ENCODE data around the gene MRPL20. TPM values are rescaled to one million over a fixed set of nuclear protein-coding genes. Genes with fewer than 3 reads are reported as not detected.

MRPL20 gene
- total RNA-seq, 1 donor from 2014 or later, result 154 TPM

- Mint-ChIP-seq H3K27ac (no peak overlapping the region), H3K36me3 (ENCODE audit: low read depth) (no peaks in the 10 kb centered on the region), H3K27me3 (ENCODE audit: low read depth) (peaks cover 18% of the 10 kb centered on the region), H3K9me3 (no peaks in the 10 kb centered on the region), H3K4me1 (ENCODE audit: low read depth) (peaks cover 6% of the 10 kb centered on the region), H3K4me3 (ENCODE audit: low read depth) (no peak overlapping the region)
- DNase-seq (ENCODE audit: low spot score), result no peak
- intact Hi-C loops (cut with micrococcal nuclease), result no loop called here
These were observed 45.7 kb downstream of the MRPL20 start for GRCh38 chr1:1361233-1361981.

- no peaks in the 10 kb centered on the region for H3K36me3 Mint-ChIP-seq (ENCODE audit: low read depth)
- no peaks in the 10 kb centered on the region for H3K9me3 Mint-ChIP-seq
- no peak overlapping the region for H3K27ac Mint-ChIP-seq
- H3K4me1 Mint-ChIP-seq (ENCODE audit: low read depth), result peaks cover 6% of the 10 kb centered on the region
- H3K27me3 Mint-ChIP-seq (ENCODE audit: low read depth), result peaks cover 18% of the 10 kb centered on the region
- DNase-seq (ENCODE audit: low spot score), result no peak
- intact Hi-C loops (cut with micrococcal nuclease), result no loop called here
- no peak overlapping the region for H3K4me3 Mint-ChIP-seq (ENCODE audit: low read depth)
These were observed 46.5 kb downstream of the MRPL20 start for GRCh38 chr1:1360506-1361169.

- intact Hi-C loops (cut with micrococcal nuclease), result no loop called here
- no peak overlapping the region for H3K27ac Mint-ChIP-seq
- no peak overlapping the region for H3K4me3 Mint-ChIP-seq (ENCODE audit: low read depth)
- peaks cover 6% of the 10 kb centered on the region for H3K4me1 Mint-ChIP-seq (ENCODE audit: low read depth)
- no peaks in the 10 kb centered on the region for H3K36me3 Mint-ChIP-seq (ENCODE audit: low read depth)
- peaks cover 18% of the 10 kb centered on the region for H3K27me3 Mint-ChIP-seq (ENCODE audit: low read depth)
- H3K9me3 Mint-ChIP-seq, result no peaks in the 10 kb centered on the region
- DNase-seq (ENCODE audit: low spot score), result no peak
These were observed 47.2 kb downstream of the MRPL20 start for GRCh38 chr1:1359664-1360468.

- peaks cover 6% of the 10 kb centered on the region for H3K4me1 Mint-ChIP-seq (ENCODE audit: low read depth)
- H3K27ac Mint-ChIP-seq, result no peak overlapping the region
- H3K9me3 Mint-ChIP-seq, result no peaks in the 10 kb centered on the region
- intact Hi-C loops (cut with micrococcal nuclease), result no loop called here
- no peaks in the 10 kb centered on the region for H3K36me3 Mint-ChIP-seq (ENCODE audit: low read depth)
- peaks cover 18% of the 10 kb centered on the region for H3K27me3 Mint-ChIP-seq (ENCODE audit: low read depth)
- no peak overlapping the region for H3K4me3 Mint-ChIP-seq (ENCODE audit: low read depth)
- no peak for DNase-seq (ENCODE audit: low spot score)
These were observed 47.8 kb downstream of the MRPL20 start for GRCh38 chr1:1359308-1359663.

- H3K27ac Mint-ChIP-seq, result no peak within 1 kb of the TSS
- intact Hi-C loops (cut with micrococcal nuclease), result no loop called here
- DNase-seq (ENCODE audit: low spot score), result no peak
- H3K27me3 Mint-ChIP-seq (ENCODE audit: low read depth), result peaks cover 20% of the 10 kb centered on the region
- H3K9me3 Mint-ChIP-seq, result no peaks in the 10 kb centered on the region
- H3K4me3 Mint-ChIP-seq (ENCODE audit: low read depth), result no peak within 1 kb of the TSS
- H3K36me3 Mint-ChIP-seq (ENCODE audit: low read depth), result no peaks in the 10 kb centered on the region
- H3K4me1 Mint-ChIP-seq (ENCODE audit: low read depth), result peaks cover 6% of the 10 kb centered on the region
These were observed 48.4 kb downstream of the MRPL20 start, which contains the start of gene MXRA8 for GRCh38 chr1:1358433-1359271. Gene MXRA8, minus strand, starts transcription at chr1:1358555. Its CDS starts 51 bp downstream, at chr1:1358504.

GRCh38 chr1:1357871-1358432, 49.1 kb downstream of the MRPL20 start:
- intact Hi-C loops (cut with micrococcal nuclease), result no loop called here
- H3K36me3 Mint-ChIP-seq (ENCODE audit: low read depth), result no peaks in the 10 kb centered on the region
- no peak overlapping the region for H3K4me3 Mint-ChIP-seq (ENCODE audit: low read depth)
- no peak for DNase-seq (ENCODE audit: low spot score)
- no peak overlapping the region for H3K27ac Mint-ChIP-seq
- peaks cover 22% of the 10 kb centered on the region for H3K27me3 Mint-ChIP-seq (ENCODE audit: low read depth)
- H3K4me1 Mint-ChIP-seq (ENCODE audit: low read depth), result peaks cover 6% of the 10 kb centered on the region
- no peaks in the 10 kb centered on the region for H3K9me3 Mint-ChIP-seq

GRCh38 chr1:1356796-1357401, 50.2 kb downstream of the MRPL20 start:
- intact Hi-C loops (cut with micrococcal nuclease), result no loop called here
- Mint-ChIP-seq H3K36me3 (ENCODE audit: low read depth) (no peaks in the 10 kb centered on the region), H3K9me3 (no peaks in the 10 kb centered on the region), H3K4me3 (ENCODE audit: low read depth) (no peak overlapping the region), H3K4me1 (ENCODE audit: low read depth) (peaks cover 6% of the 10 kb centered on the region), H3K27me3 (ENCODE audit: low read depth) (peaks cover 29% of the 10 kb centered on the region), H3K27ac (no peak overlapping the region)
- DNase-seq (ENCODE audit: low spot score), result no peak

GRCh38 chr1:1356166-1356795, 50.8 kb downstream of the MRPL20 start:
- DNase-seq (ENCODE audit: low spot score), result no peak
- Mint-ChIP-seq H3K9me3 (no peaks in the 10 kb centered on the region), H3K4me1 (ENCODE audit: low read depth) (peaks cover 6% of the 10 kb centered on the region), H3K27ac (no peak overlapping the region), H3K36me3 (ENCODE audit: low read depth) (no peaks in the 10 kb centered on the region), H3K27me3 (ENCODE audit: low read depth) (peaks cover 29% of the 10 kb centered on the region), H3K4me3 (ENCODE audit: low read depth) (no peak overlapping the region)
- intact Hi-C loops (cut with micrococcal nuclease), result no loop called here

GRCh38 chr1:1355416-1355815, 51.7 kb downstream of the MRPL20 start:
- intact Hi-C loops (cut with micrococcal nuclease), result no loop called here
- H3K27ac Mint-ChIP-seq, result no peak overlapping the region
- DNase-seq (ENCODE audit: low spot score), result no peak
- peaks cover 6% of the 10 kb centered on the region for H3K4me1 Mint-ChIP-seq (ENCODE audit: low read depth)
- no peaks in the 10 kb centered on the region for H3K9me3 Mint-ChIP-seq
- H3K36me3 Mint-ChIP-seq (ENCODE audit: low read depth), result no peaks in the 10 kb centered on the region
- H3K27me3 Mint-ChIP-seq (ENCODE audit: low read depth), result peaks cover 25% of the 10 kb centered on the region
- H3K4me3 Mint-ChIP-seq (ENCODE audit: low read depth), result no peak overlapping the region

- peaks cover 6% of the 10 kb centered on the region for H3K4me1 Mint-ChIP-seq (ENCODE audit: low read depth)
- DNase-seq (ENCODE audit: low spot score), result no peak
- no peak overlapping the region for H3K4me3 Mint-ChIP-seq (ENCODE audit: low read depth)
- intact Hi-C loops (cut with micrococcal nuclease), result no loop called here
- H3K27ac Mint-ChIP-seq, result no peak overlapping the region
- H3K27me3 Mint-ChIP-seq (ENCODE audit: low read depth), result peaks cover 25% of the 10 kb centered on the region
- no peaks in the 10 kb centered on the region for H3K9me3 Mint-ChIP-seq
- no peaks in the 10 kb centered on the region for H3K36me3 Mint-ChIP-seq (ENCODE audit: low read depth)
These were observed 52.5 kb downstream of the MRPL20 start for GRCh38 chr1:1354271-1355247.

All from activated T-helper 2 cell treated with anti-CD3 and anti-CD28 coated beads, Interferon-gamma antibody, Interleukin-2, Interleukin-4, amounts not matched to agents 10 μg/mL and 5 μg/mL and 100 μg/mL, durations not matched to agents 14 hours and 24 hours and 36 hours (primary cell).